Peyer's patch (tissue), 4 donors: ENCODE data around the gene NFYB. TPM values are rescaled to one million over a fixed set of nuclear protein-coding genes. Genes with fewer than 3 reads are reported as not detected.
A peak's percentile ranks its signal among the peaks of the same experiment; 100 is the strongest.

ENCODE experiments used
- DNase-seq, 3 donors: peaks; one replicate each; pipeline ENCODE4 v3.0.0-alpha.2; 2017 to 2019
- H3K27ac ChIP-seq, 4 donors: fragments of 200-600 bp; sonication (generic); one replicate each; pipeline ENCODE4 v1.5.1; 2016 to 2019
- H3K27me3 ChIP-seq, 2 donors: fragments of 200-600 bp; sonication (generic); one replicate each; pipeline ENCODE4 v1.5.1; 2019
- H3K36me3 ChIP-seq, 3 donors: fragments of 200-600 bp; sonication (generic); one replicate each; pipeline ENCODE4 v1.5.1; 2016 to 2019
- H3K4me1 ChIP-seq, 4 donors: fragments of 200-600 bp; sonication (generic); one replicate each; pipeline ENCODE4 v1.5.1; 2016 to 2019
- H3K4me3 ChIP-seq, 4 donors: fragments of 200-600 bp; sonication (generic); 1 replicate in 3 of 4; 2 replicates in 1 of 4; pipeline ENCODE4 v1.5.1; 2016 to 2019; ENCODE audit warnings: mild to moderate bottlenecking in 1 of 4
- H3K9me3 ChIP-seq, 4 donors: fragments of 200-600 bp; sonication (generic); one replicate each; pipeline ENCODE4 v1.5.1; 2016 to 2019; ENCODE audit warnings: mild to moderate bottlenecking in 1 of 4
- POLR2A ChIP-seq, 2 donors: fragments of 450-650 bp; IDR thresholded peaks; one replicate each; pipeline ENCODE4 v1.5.1; 2017; ENCODE audit warnings: antibody characterized with exemption in 2 of 2, mild to moderate bottlenecking in 2 of 2, moderate library complexity in 2 of 2
- total RNA-seq, 4 donors: library from RNA; depleted of rRNA; stranded (reverse); fragments of >200 nt; gene quantifications; one replicate each; pipeline ENCODE4 v1.1.0, GENCODE V29; 2016
- TF ChIP-seq, protein P1 (sequence below), 6 experiments: fragments of 450-650 bp in 4 of 6; fragments of 200-600 bp in 2 of 6; sonication (generic) in 1 of 6; IDR thresholded peaks; one replicate each; pipeline ENCODE4 v1.5.1; 2017 to 2019; ENCODE audit warnings: antibody characterized with exemption in 6 of 6, mild to moderate bottlenecking in 3 of 6, moderate library complexity in 1 of 6

Gene NFYB
- total RNA-seq, result 10 to 100 TPM in 3 of 4 donors, 1 to 10 TPM in 1; 9.1 to 25.6 (median 19.4) TPM

DNA sequence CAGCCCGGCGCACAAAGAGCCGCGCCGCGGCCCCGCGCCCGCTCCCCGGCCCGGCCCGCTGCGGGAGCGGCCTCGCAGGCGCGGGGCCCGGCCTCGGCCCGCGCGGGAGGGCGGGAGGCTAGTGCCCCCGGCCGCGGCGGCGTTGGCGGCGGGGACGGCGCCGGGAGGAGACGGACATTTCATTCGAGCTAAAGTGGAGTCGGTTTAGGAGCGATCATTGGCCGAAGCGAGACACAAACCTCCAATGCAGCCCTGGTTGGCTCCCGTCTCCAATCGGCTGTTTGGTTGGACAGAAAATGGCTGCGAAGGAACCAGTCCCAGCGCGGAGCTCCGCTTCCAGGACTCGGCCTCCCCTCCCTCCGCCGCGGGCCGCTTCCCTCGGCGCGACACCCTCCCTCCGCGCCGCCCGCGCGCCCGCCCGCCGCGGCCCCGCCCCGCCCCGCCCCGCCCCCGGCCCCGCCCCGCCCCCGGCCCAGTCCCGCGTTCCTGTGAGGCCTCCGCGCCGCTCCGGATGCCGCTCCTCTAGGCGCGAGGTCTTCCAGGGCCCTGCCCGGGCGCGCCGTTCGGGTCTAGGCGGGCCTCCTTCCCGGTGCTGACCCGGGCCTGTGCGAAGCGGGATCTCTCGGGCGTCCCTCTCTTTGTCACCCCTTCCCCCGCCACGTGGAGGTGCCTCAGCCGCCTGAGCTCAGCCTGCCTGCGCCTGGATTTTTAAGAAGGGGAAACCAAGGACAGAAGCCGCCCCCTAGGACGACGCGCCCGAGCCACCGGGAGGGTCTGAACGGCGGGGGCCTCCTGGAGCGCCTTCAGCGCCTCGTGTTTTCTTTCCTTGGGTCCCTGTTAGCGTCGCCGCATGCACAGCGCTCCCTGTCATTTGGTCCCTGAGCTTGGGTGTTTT is at the start of gene NFYB:
Gene NFYB (minus strand): TSS at position 309 of the 895 bp plus-strand sequence. CDS start 2,757 bp downstream, outside the sequence.
- H3K9me3 ChIP-seq, result no peaks in the 10 kb centered on the region
- peaks cover 0 to 15% (median 8%) of the 10 kb centered on the region in 4 donors for H3K4me1 ChIP-seq
- no peaks in the 10 kb centered on the region for H3K36me3 ChIP-seq
- H3K27ac ChIP-seq, result peak within 1 kb of the TSS; percentile 86 to 97 (median 88)
- H3K4me3 ChIP-seq, result peak within 1 kb of the TSS; percentile 77 to 89 (median 81)
- H3K27me3 ChIP-seq, result no peaks in the 10 kb centered on the region
- TF ChIP-seq, protein P1, sequence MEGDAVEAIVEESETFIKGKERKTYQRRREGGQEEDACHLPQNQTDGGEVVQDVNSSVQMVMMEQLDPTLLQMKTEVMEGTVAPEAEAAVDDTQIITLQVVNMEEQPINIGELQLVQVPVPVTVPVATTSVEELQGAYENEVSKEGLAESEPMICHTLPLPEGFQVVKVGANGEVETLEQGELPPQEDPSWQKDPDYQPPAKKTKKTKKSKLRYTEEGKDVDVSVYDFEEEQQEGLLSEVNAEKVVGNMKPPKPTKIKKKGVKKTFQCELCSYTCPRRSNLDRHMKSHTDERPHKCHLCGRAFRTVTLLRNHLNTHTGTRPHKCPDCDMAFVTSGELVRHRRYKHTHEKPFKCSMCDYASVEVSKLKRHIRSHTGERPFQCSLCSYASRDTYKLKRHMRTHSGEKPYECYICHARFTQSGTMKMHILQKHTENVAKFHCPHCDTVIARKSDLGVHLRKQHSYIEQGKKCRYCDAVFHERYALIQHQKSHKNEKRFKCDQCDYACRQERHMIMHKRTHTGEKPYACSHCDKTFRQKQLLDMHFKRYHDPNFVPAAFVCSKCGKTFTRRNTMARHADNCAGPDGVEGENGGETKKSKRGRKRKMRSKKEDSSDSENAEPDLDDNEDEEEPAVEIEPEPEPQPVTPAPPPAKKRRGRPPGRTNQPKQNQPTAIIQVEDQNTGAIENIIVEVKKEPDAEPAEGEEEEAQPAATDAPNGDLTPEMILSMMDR (IDR thresholded peaks at IDR 0.05), result no peak
- TF ChIP-seq POLR2A (IDR thresholded peaks at IDR 0.05), result peak; percentile 74 to 76
- DNase-seq, result peak; percentile 91 to 97 (median 96)

DNA sequence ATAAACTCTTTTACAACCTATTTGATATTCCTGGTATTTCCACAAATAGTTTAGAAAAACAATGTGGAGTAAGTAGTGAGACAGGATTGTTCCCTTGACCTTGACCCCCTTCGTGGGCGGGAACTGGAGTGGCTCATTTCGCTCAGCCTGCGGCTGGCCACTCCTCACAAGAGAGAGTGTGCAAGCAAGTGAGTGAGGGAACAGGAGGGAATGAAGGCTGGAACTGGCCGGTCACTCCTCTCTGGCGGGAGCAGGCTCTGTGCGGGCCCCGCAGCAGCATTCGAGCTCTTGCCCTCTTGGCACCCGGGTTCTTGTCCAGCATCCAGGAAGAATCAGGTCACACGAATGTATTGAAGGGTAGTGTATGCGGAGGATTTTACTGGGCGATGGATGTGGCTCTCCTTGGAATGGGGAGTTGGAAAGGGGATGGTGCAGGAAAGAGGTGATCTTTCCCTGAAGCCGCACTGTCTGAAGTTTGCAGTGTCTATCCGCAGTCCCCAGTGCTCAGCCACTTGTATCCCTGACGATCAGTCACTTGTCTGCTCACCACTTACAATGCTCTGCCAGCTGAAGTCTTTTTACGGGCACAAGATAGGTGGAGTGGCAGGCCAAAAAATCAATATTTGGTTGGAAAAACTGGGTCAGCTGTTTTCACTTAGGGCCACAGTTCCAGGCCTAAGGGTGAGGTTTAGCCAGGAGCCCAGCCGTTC is 49.6 kb upstream of the NFYB start:
- H3K27me3 ChIP-seq, result no peaks in the 10 kb centered on the region
- no peaks in the 10 kb centered on the region for H3K4me1 ChIP-seq
- H3K27ac ChIP-seq, result no peak overlapping the region
- no peaks in the 10 kb centered on the region for H3K9me3 ChIP-seq
- no peak overlapping the region for H3K4me3 ChIP-seq
- no peak for TF ChIP-seq POLR2A (IDR thresholded peaks at IDR 0.05)
- no peaks in the 10 kb centered on the region for H3K36me3 ChIP-seq
- no peak for DNase-seq

DNA sequence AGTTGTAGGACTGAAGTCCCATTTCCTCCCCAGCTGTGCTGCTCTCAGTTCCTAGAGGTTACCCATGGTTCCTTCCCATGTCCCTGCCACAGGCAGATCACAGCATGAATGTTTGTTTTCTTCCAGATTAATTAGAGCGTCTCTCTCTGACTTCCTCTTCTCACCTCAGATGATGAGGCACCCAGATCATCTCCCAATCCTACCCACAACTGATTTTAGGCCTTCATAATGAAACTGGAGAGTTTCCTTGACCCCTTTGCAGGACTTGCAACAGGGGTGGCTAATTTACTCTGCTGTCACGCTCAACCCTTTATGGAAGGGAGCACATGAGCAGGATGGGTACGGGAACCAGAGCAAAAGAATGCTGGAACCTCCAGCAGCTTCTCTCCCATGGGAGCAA is 45.4 kb upstream of the NFYB start:
- DNase-seq, result no peak
- Histone ChIP-seq H3K9me3 (no peaks in the 10 kb centered on the region), H3K4me3 (no peak overlapping the region), H3K36me3 (no peaks in the 10 kb centered on the region), H3K27ac (peak overlapping the region in 1 of 4 donors; percentile 80), H3K27me3 (no peaks in the 10 kb centered on the region), H3K4me1 (no peaks in the 10 kb centered on the region)
- TF ChIP-seq, protein P1 (IDR thresholded peaks at IDR 0.05), result no peak
- no peak for TF ChIP-seq POLR2A (IDR thresholded peaks at IDR 0.05)

DNA sequence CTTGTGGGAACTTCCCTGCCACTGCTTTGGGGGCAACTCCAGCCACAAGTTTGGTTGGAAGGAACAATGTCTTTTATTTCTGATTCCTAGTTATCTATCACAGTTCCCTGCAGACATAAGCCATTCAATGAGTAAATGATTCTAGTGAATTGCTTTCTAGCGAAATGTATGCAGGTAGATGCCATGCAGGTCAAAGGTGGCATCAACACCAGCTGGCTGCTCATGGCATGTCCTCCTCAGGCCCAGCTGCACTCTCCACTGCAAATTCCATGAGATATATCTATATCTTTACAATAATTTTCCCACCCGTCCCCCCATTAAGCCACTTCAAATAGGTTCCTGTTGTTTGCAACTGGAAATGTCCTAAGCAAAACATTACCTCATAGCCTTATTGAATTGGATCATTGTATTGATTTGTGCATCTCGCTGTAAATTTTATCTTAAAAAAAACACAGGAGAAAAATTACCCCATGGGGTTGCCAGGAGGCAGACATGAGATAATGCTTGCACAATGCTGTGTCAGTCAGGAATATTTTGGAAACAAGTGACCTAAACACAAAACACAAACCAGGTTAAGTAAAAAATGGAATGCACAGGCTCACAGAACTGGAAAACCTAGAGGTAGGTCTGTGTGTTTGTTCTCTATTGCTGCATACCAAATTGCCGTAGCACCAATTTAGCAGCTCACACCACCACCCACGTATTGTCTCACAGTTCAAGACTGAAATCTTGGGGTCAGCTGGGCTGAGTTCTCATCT is 44.8 kb upstream of the NFYB start:
- Histone ChIP-seq H3K27ac (peak overlapping the region in 3 of 4 donors; percentile 5 to 80 (median 55)), H3K4me1 (peaks cover 0 to 5% (median 0%) of the 10 kb centered on the region in 4 donors), H3K9me3 (no peaks in the 10 kb centered on the region), H3K36me3 (no peaks in the 10 kb centered on the region), H3K27me3 (no peaks in the 10 kb centered on the region), H3K4me3 (no peak overlapping the region)
- TF ChIP-seq, protein P1 (IDR thresholded peaks at IDR 0.05), result no peak
- TF ChIP-seq POLR2A (IDR thresholded peaks at IDR 0.05), result no peak
- no peak for DNase-seq

DNA sequence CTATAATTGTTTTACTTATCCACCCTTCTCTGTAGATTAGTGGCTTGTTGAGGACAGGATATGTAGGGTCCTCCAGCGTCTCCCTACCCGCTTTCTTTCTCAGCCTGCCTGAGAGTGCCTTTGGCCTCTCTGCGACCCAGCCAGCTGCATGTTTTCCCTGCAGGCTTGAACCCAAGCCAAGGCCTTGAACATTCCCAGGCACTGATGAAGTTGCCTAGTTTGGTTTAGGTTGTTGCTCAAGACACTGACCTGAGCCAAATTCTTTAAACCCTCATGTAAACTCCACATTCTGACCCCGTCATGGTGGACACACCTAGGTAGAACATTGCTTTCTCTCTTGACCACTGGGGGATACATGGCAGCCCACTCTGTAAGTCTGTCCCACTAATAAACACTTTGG is 44.1 kb upstream of the NFYB start:
- Histone ChIP-seq H3K4me3 (no peak overlapping the region), H3K4me1 (peaks cover 0 to 6% (median 0%) of the 10 kb centered on the region in 4 donors), H3K27ac (peak overlapping the region; percentile 5 to 80 (median 46)), H3K9me3 (no peaks in the 10 kb centered on the region), H3K36me3 (no peaks in the 10 kb centered on the region), H3K27me3 (no peaks in the 10 kb centered on the region)
- TF ChIP-seq, protein P1 (IDR thresholded peaks at IDR 0.05), result no peak
- no peak for TF ChIP-seq POLR2A (IDR thresholded peaks at IDR 0.05)
- DNase-seq, result peak in 1 of 3 donors; percentile 72
